ENCODE data around the gene CTNNBL1.

Gene CTNNBL1

GRCh38 chr20:37856932-37857660, 163.3 kb downstream of the CTNNBL1 start:
- no peak for DNase-seq

GRCh38 chr20:37859406-37860171, 165.8 kb downstream of the CTNNBL1 start:
- DNase-seq, result no peak

GRCh38 chr20:37863289-37863688, 169.5 kb downstream of the CTNNBL1 start:
- no peak for DNase-seq

GRCh38 chr20:37864298-37864697, 170.5 kb downstream of the CTNNBL1 start:
- no peak for DNase-seq

- no peak for DNase-seq
Measured at GRCh38 chr20:37866051-37866450, 172.2 kb downstream of the CTNNBL1 start.

- no peak for DNase-seq
Measured at GRCh38 chr20:37867289-37868195, 173.7 kb downstream of the CTNNBL1 start.

- no peak for DNase-seq
Measured at GRCh38 chr20:37868851-37869333, 175.1 kb downstream of the CTNNBL1 start.

- no peak for DNase-seq
Measured at GRCh38 chr20:37869334-37869861, 175.6 kb downstream of the CTNNBL1 start.

GRCh38 chr20:37870294-37870693, 176.5 kb downstream of the CTNNBL1 start:
- DNase-seq, result no peak

- no peak for DNase-seq
Measured at GRCh38 chr20:37871751-37872150, 177.9 kb downstream of the CTNNBL1 start.

GRCh38 chr20:37872161-37872560, 178.3 kb downstream of the CTNNBL1 start:
- no peak for DNase-seq

GRCh38 chr20:37873884-37874283, 180.1 kb downstream of the CTNNBL1 start:
- no peak for DNase-seq

- no peak for DNase-seq
Measured at GRCh38 chr20:37875460-37876175, 181.8 kb downstream of the CTNNBL1 start.

GRCh38 chr20:37876863-37877262, 183.0 kb downstream of the CTNNBL1 start:
- no peak for DNase-seq

- DNase-seq, result no peak
Measured at GRCh38 chr20:37877832-37878772, 184.3 kb downstream of the CTNNBL1 start.

- DNase-seq, result no peak
Measured at GRCh38 chr20:37878835-37879599, 185.2 kb downstream of the CTNNBL1 start.

- no peak for DNase-seq
Measured at GRCh38 chr20:37879843-37880242, 186.0 kb downstream of the CTNNBL1 start.

- no peak for DNase-seq
Measured at GRCh38 chr20:37880726-37881591, 187.1 kb downstream of the CTNNBL1 start.
